Bone marrow (tissue), 2 donors: Measurements from ENCODE around the gene PLIN3.
"Not testable (repeated sequence)": the region's sequence is repeated elsewhere in the genome, so short reads cannot be mapped to it uniquely, and the experiment has no call there.

Experiments used
- DNase-seq, 2 donors: peaks; one replicate each; lab custom pipeline; 2025; lab: John Stamatoyannopoulos, UW

The PLIN3 gene

GRCh38 chr19:4867534-4868285 lies at the start of gene PLIN3:
Gene PLIN3 (minus strand): TSS chr19:4867667. CDS start chr19:4861394, 6,273 bp downstream.
- peak; percentile 88 to 98 for DNase-seq

- peak; percentile 21 to 81 for DNase-seq
Observed at GRCh38 chr19:4916292-4917082, 49.0 kb upstream of the PLIN3 start.

GRCh38 chr19:4914736-4915501 lies 47.5 kb upstream of the PLIN3 start:
- peak in 1 of 2 donors; percentile 8 for DNase-seq

GRCh38 chr19:4913996-4914735 lies 46.7 kb upstream of the PLIN3 start:
- DNase-seq, result no peak

- peak; percentile 31 to 85 for DNase-seq
Observed at GRCh38 chr19:4911786-4912672, 44.6 kb upstream of the PLIN3 start.

- DNase-seq, result no peak
Observed at GRCh38 chr19:4911314-4911713, 43.8 kb upstream of the PLIN3 start.

GRCh38 chr19:4910594-4911281 lies 43.3 kb upstream of the PLIN3 start:
- DNase-seq, result peak in 1 of 2 donors; percentile 33

- peak; percentile 70 to 83 for DNase-seq
Observed at GRCh38 chr19:4909897-4910593, 42.6 kb upstream of the PLIN3 start.

- DNase-seq, result no peak
Observed at GRCh38 chr19:4909156-4909896, 41.9 kb upstream of the PLIN3 start, which contains the start of gene UHRF1. Gene UHRF1 (plus strand): TSS chr19:4909501. CDS start chr19:4910886, 1,385 bp downstream.

- no peak for DNase-seq
Observed at GRCh38 chr19:4908781-4909155, 41.3 kb upstream of the PLIN3 start.

- no peak for DNase-seq
Observed at GRCh38 chr19:4908360-4908759, 40.9 kb upstream of the PLIN3 start.

- no peak for DNase-seq
Observed at GRCh38 chr19:4906963-4907362, 39.5 kb upstream of the PLIN3 start.

GRCh38 chr19:4904481-4904880 lies 37.0 kb upstream of the PLIN3 start:
- no peak for DNase-seq

- no peak for DNase-seq
Observed at GRCh38 chr19:4902796-4903195, 35.3 kb upstream of the PLIN3 start, which contains the start of gene ARRDC5. Gene ARRDC5 (minus strand): TSS chr19:4902896. CDS start chr19:4902825, 71 bp downstream.

GRCh38 chr19:4900879-4901278 lies 33.4 kb upstream of the PLIN3 start:
- DNase-seq, result not testable (repeated sequence)

GRCh38 chr19:4897146-4897545 lies 29.7 kb upstream of the PLIN3 start:
- DNase-seq, result no peak

- no peak for DNase-seq
Observed at GRCh38 chr19:4896372-4896771, 28.9 kb upstream of the PLIN3 start.

- DNase-seq, result not testable (repeated sequence)
Observed at GRCh38 chr19:4892962-4893361, 25.5 kb upstream of the PLIN3 start.
